22Rv1 (cell line): ENCODE data around the gene JARID2.

Experiments used
- ZFX ChIP-seq: fragments of 450-650 bp; IDR thresholded peaks from 2 replicates; pipeline ENCODE4 v1.6.1; 2017; ENCODE audit warnings: antibody characterized with exemption, borderline replicate concordance
- TF ChIP-seq, protein P1 (sequence below): fragments of 450-650 bp; IDR thresholded peaks from 2 replicates; pipeline ENCODE4 v1.5.1; 2017; ENCODE audit warnings: mild to moderate bottlenecking

DNA sequence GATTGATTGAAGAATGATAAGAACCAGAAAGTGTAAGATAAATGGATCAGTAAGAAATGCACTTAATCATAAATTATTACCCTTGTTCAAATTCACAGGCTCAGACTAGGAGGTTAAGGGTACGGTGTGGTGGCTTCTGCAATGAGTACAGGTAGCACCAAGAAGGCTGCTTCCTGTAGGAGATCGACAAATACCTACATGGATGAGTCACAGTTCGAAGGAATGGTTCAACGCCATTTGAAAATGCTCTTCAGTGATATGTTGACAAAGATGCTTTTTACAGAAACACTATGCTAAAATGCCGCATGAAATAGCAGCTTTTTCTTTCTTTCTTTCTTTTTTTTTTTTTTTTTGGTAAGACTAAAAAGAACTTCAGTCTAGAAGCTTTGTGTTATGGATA lies 300.7 kb downstream of the JARID2 start:
- TF ChIP-seq, protein P1, sequence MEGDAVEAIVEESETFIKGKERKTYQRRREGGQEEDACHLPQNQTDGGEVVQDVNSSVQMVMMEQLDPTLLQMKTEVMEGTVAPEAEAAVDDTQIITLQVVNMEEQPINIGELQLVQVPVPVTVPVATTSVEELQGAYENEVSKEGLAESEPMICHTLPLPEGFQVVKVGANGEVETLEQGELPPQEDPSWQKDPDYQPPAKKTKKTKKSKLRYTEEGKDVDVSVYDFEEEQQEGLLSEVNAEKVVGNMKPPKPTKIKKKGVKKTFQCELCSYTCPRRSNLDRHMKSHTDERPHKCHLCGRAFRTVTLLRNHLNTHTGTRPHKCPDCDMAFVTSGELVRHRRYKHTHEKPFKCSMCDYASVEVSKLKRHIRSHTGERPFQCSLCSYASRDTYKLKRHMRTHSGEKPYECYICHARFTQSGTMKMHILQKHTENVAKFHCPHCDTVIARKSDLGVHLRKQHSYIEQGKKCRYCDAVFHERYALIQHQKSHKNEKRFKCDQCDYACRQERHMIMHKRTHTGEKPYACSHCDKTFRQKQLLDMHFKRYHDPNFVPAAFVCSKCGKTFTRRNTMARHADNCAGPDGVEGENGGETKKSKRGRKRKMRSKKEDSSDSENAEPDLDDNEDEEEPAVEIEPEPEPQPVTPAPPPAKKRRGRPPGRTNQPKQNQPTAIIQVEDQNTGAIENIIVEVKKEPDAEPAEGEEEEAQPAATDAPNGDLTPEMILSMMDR, result no peak
- TF ChIP-seq ZFX, result no peak
